CD14-positive monocyte (primary cell): ENCODE data around the gene MACROD1. TPM values are rescaled to one million over a fixed set of nuclear protein-coding genes. Genes with fewer than 3 reads are reported as not detected.

Source experiments
- DNase-seq, 3 donors: peaks; one replicate each; pipeline ENCODE4 v3.0.0-alpha.2; 2011 to 2022
- H2AFZ ChIP-seq: 2 replicates; pipeline ENCODE4 v1.6.0; 2012; ENCODE audit warnings: mild to moderate bottlenecking, low read depth, low read length, inconsistent platforms; ENCODE audit not compliant: insufficient read depth, poor library complexity, severe bottlenecking
- H3K27ac ChIP-seq, 2 donors: 1 replicate in 1 of 2; 2 replicates in 1 of 2; pipeline ENCODE4 v1.5.1; 2012 to 2013; ENCODE audit warnings: low read length in 2 of 2, control low read depth in 1 of 2, inconsistent platforms in 1 of 2, low read depth in 1 of 2, mild to moderate bottlenecking in 1 of 2
- H3K27me3 ChIP-seq, 2 donors: one replicate each; pipeline versions ENCODE4 v1.6.0 to v1.6.1; 2011 to 2013; ENCODE audit warnings: low read length in 2 of 2; ENCODE audit not compliant: control insufficient read depth in 2 of 2, insufficient read depth in 2 of 2
- H3K36me3 ChIP-seq, 2 donors: replicated peaks in 1 of 2; 1 replicate in 1 of 2; 2 replicates in 1 of 2; pipeline versions ENCODE4 v1.5.1 to v1.6.1; 2012 to 2013; ENCODE audit warnings: low read length in 2 of 2, control low read depth in 1 of 2, inconsistent platforms in 1 of 2, mild to moderate bottlenecking in 1 of 2; ENCODE audit not compliant: insufficient read depth in 2 of 2, control insufficient read depth in 1 of 2
- H3K4me1 ChIP-seq, 2 donors: 1 replicate in 1 of 2; 2 replicates in 1 of 2; pipeline versions ENCODE4 v1.5.1 to v1.6.1; 2012 to 2013; ENCODE audit warnings: low read length in 2 of 2, control low read depth in 1 of 2, inconsistent platforms in 1 of 2, mild to moderate bottlenecking in 1 of 2, moderate library complexity in 1 of 2; ENCODE audit not compliant: insufficient read depth in 2 of 2, control insufficient read depth in 1 of 2
- H3K4me2 ChIP-seq: replicated peaks from 2 replicates; pipeline ENCODE3; 2012; ENCODE audit warnings: low read length, moderate library complexity, mild to moderate bottlenecking; ENCODE audit not compliant: poor library complexity, severe bottlenecking; ENCODE audit errors: extremely low read depth
- H3K4me3 ChIP-seq, 3 experiments: fragments of 200-600 bp in 1 of 3; sonication (generic) in 1 of 3; replicated peaks in 1 of 3; 1 replicate in 2 of 3; 2 replicates in 1 of 3; pipeline ENCODE4 v1.5.1; 2011 to 2013; ENCODE audit warnings: low read length in 3 of 3, mild to moderate bottlenecking in 3 of 3, control low read depth in 2 of 3, low read depth in 2 of 3, inconsistent platforms in 1 of 3, moderate library complexity in 1 of 3
- H3K79me2 ChIP-seq: 2 replicates; pipeline ENCODE4 v1.6.0; 2012; ENCODE audit warnings: mild to moderate bottlenecking, control low read depth, inconsistent platforms, low read length, moderate library complexity; ENCODE audit not compliant: insufficient read depth
- H3K9ac ChIP-seq: 2 replicates; pipeline ENCODE4 v1.6.0; 2017; ENCODE audit warnings: low read length, mild to moderate bottlenecking; ENCODE audit not compliant: insufficient read depth, poor library complexity, severe bottlenecking
- H3K9me3 ChIP-seq, 2 donors: replicated peaks in 1 of 2; 1 replicate in 1 of 2; 2 replicates in 1 of 2; pipeline versions ENCODE4 v1.5.1 to v1.6.1; 2012 to 2013; ENCODE audit warnings: low read length in 2 of 2, control low read depth in 1 of 2; ENCODE audit not compliant: control insufficient read depth in 1 of 2, insufficient read depth in 1 of 2
- H4K20me1 ChIP-seq: 2 replicates; pipeline ENCODE4 v1.6.0; 2012; ENCODE audit warnings: mild to moderate bottlenecking, low read length, control low read depth, moderate library complexity; ENCODE audit not compliant: insufficient read depth
- H3K27ac Mint-ChIP-seq, 7 donors: one replicate each; pipeline ENCODE4 v1.8.0; 2020; ENCODE audit warnings: mild to moderate bottlenecking in 7 of 7, mixed read lengths in 7 of 7, moderate library complexity in 6 of 7, inconsistent platforms in 2 of 7
- H3K27me3 Mint-ChIP-seq, 3 donors: one replicate each; pipeline ENCODE4 v1.8.0; 2021 to 2022; ENCODE audit warnings: low read depth in 3 of 3, mild to moderate bottlenecking in 3 of 3, mixed read lengths in 3 of 3, moderate library complexity in 3 of 3, inconsistent platforms in 1 of 3
- H3K36me3 Mint-ChIP-seq, 2 donors: one replicate each; pipeline ENCODE4 v1.8.0; 2020; ENCODE audit warnings: mixed read lengths in 2 of 2, inconsistent platforms in 1 of 2, mild to moderate bottlenecking in 1 of 2
- H3K4me1 Mint-ChIP-seq: one replicate; pipeline ENCODE4 v1.8.0; 2020; ENCODE audit warnings: mild to moderate bottlenecking, mixed read lengths
- H3K4me3 Mint-ChIP-seq, 2 donors: one replicate each; pipeline ENCODE4 v1.8.0; 2020; ENCODE audit warnings: mild to moderate bottlenecking in 2 of 2, mixed read lengths in 2 of 2, moderate library complexity in 1 of 2
- H3K9me3 Mint-ChIP-seq, 7 donors: one replicate each; pipeline ENCODE4 v1.8.0; 2020 to 2022; ENCODE audit warnings: mixed read lengths in 7 of 7, mild to moderate bottlenecking in 6 of 7, moderate library complexity in 6 of 7, inconsistent platforms in 2 of 7
- CTCF ChIP-seq: fragments of 200-600 bp; IDR thresholded peaks from one replicate; pipeline ENCODE4 v1.8.0; 2022; ENCODE audit warnings: antibody characterized with exemption, mild to moderate bottlenecking
- WGBS: methylation state at CpG from one replicate; pipeline ENCODE4 v1.1.5; 2013; ENCODE audit warnings: missing lambda C conversion rate; ENCODE audit not compliant: insufficient coverage; 5-methylcytosine and 5-hydroxymethylcytosine counted together
- intact Hi-C, 2 donors: fragments of 100-400 bp; cut with micrococcal nuclease; formaldehyde crosslinking; loops; one replicate each; pipeline versions ENCODE4 v1.15.0 to v1.15.1; 2023
- polyA plus RNA-seq, 3 donors: library from polyadenylated mRNA; depleted of rRNA in 1 of 3; unstranded in 2 of 3; stranded (reverse) in 1 of 3; fragments of 300-500 nt in 2 of 3; fragments of >200 nt in 1 of 3; fragmentation: Illumina TruSeq in 2 of 3; gene quantifications; 1 replicate in 2 of 3; 2 replicates in 1 of 3; pipeline ENCODE4 v1.2.3, GENCODE V29; 2012 to 2021

Gene MACROD1
- polyA plus RNA-seq, 3 donors = 1.5 to 2.4 (median 2.2) TPM

- intact Hi-C loops = no loop called here
Measured at GRCh38 chr11:64156235-64157011, 9.5 kb downstream of the MACROD1 start.

GRCh38 chr11:64153812-64154211 lies 12.1 kb downstream of the MACROD1 start:
- no peaks in the 10 kb centered on the region for H4K20me1 ChIP-seq
- peaks cover 5% of the 10 kb centered on the region for H3K4me1 Mint-ChIP-seq
- H3K27ac ChIP-seq = no peak overlapping the region
- H3K36me3 Mint-ChIP-seq = no peaks in the 10 kb centered on the region
- H3K79me2 ChIP-seq = no peaks in the 10 kb centered on the region
- no peak overlapping the region for H3K9ac ChIP-seq
- peaks cover 0 to 1% (median 0%) of the 10 kb centered on the region in 7 donors for H3K9me3 Mint-ChIP-seq
- no peak for TF ChIP-seq CTCF
- H3K4me1 ChIP-seq = peaks cover 0 to 6% of the 10 kb centered on the region in 2 donors
- H3K36me3 ChIP-seq = no peaks in the 10 kb centered on the region
- peak overlapping the region in 1 of 7 donors; percentile 59 for H3K27ac Mint-ChIP-seq
- DNase-seq = no peak
- H3K4me3 ChIP-seq = no peak overlapping the region
- no peaks in the 10 kb centered on the region for H3K9me3 ChIP-seq
- no peaks in the 10 kb centered on the region for H3K27me3 ChIP-seq
- intact Hi-C loops = no loop called here
- H3K4me2 ChIP-seq = no peak overlapping the region
- H3K4me3 Mint-ChIP-seq = no peak overlapping the region
- 76% methylated on average over 8 of the region's 8 CpGs for WGBS
- H3K27me3 Mint-ChIP-seq = peaks cover 1 to 12% (median 6%) of the 10 kb centered on the region in 3 donors
- no peak overlapping the region for H2AFZ ChIP-seq

More at GRCh38 chr11:64156235-64157011, 9.5 kb downstream of the MACROD1 start:
- peaks cover 0 to 2% of the 10 kb centered on the region in 2 donors for H3K36me3 Mint-ChIP-seq
- no peak overlapping the region for H3K4me3 ChIP-seq
- H3K27me3 ChIP-seq = no peaks in the 10 kb centered on the region
- peaks cover 0 to 6% of the 10 kb centered on the region in 2 donors for H3K4me1 ChIP-seq
- no peaks in the 10 kb centered on the region for H4K20me1 ChIP-seq
- no peak for DNase-seq
- H3K79me2 ChIP-seq = no peaks in the 10 kb centered on the region
- peaks cover 0 to 2% (median 0%) of the 10 kb centered on the region in 7 donors for H3K9me3 Mint-ChIP-seq
- H3K4me1 Mint-ChIP-seq = peaks cover 5% of the 10 kb centered on the region
- H3K27me3 Mint-ChIP-seq = peaks cover 1 to 11% (median 9%) of the 10 kb centered on the region in 3 donors
- no peak overlapping the region for H3K9ac ChIP-seq
- 94% methylated on average over 11 of the region's 14 CpGs for WGBS
- H2AFZ ChIP-seq = no peak overlapping the region
- TF ChIP-seq CTCF = no peak
- no peak overlapping the region for H3K27ac ChIP-seq
- H3K4me3 Mint-ChIP-seq = no peak overlapping the region
- H3K9me3 ChIP-seq = no peaks in the 10 kb centered on the region
- H3K27ac Mint-ChIP-seq = peak overlapping the region in 3 of 7 donors; percentile 57 to 77 (median 64)
- H3K36me3 ChIP-seq = no peaks in the 10 kb centered on the region
- no peak overlapping the region for H3K4me2 ChIP-seq
